Measurements from ENCODE around the gene FAM98C. TPM values are rescaled to one million over a fixed set of nuclear protein-coding genes. Genes with fewer than 3 reads are reported as not detected.
"Not testable (repeated sequence)": the region's sequence is repeated elsewhere in the genome, so short reads cannot be mapped to it uniquely, and the experiment has no call there.

Gene FAM98C
- total and polyA plus RNA-seq, 9 donors: 7.8 to 23.7 (median 18.8) TPM

DNA sequence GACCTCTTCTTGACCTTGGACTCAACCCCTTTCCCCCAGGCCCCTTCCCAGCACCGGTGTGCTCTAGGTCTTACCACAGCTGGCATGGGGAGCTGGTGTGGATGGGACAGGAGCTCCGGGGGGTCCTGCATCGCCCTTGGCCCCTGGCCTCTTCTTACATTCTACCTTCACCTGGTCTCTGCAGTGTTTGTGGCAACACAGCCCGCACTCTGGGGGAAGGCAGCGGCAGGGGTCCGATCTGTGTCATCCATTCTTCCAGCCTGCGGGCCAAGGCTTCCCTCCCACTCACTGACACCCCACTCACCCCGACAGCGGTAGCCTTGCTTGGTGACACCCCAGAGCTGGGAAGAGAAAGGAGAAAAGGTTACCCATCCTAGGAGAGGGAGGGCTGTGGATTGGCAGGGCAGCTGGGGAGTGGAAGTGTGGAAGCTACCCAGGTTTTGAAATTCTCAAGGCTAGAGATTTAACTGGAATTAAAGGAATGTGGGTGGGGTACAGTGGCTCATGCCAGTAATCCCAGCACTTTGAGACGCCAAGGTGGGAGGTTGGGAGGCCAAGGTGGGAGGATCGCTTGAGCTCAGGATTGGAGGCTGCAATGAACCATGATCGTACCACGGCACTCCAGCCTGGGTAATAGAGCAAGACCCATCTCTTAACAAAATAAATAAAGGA lies 8.3 kb downstream of the FAM98C start:
- Histone ChIP-seq H3K4me3 (no peak overlapping the region), H3K4me1 (ENCODE audit: insufficient read depth) (no peaks in the 10 kb centered on the region), H3K27ac (no peak overlapping the region), H3K9me3 (no peaks in the 10 kb centered on the region), H3K36me3 (no peaks in the 10 kb centered on the region), H3K27me3 (no peaks in the 10 kb centered on the region)
- intact Hi-C loops (cut with DNase I): no loop called here
- WGBS, 3 donors: 44 to 68% (median 54%) methylated on average over 13 of the region's 13 CpGs
- no peak for DNase-seq
- TF ChIP-seq, protein P1, sequence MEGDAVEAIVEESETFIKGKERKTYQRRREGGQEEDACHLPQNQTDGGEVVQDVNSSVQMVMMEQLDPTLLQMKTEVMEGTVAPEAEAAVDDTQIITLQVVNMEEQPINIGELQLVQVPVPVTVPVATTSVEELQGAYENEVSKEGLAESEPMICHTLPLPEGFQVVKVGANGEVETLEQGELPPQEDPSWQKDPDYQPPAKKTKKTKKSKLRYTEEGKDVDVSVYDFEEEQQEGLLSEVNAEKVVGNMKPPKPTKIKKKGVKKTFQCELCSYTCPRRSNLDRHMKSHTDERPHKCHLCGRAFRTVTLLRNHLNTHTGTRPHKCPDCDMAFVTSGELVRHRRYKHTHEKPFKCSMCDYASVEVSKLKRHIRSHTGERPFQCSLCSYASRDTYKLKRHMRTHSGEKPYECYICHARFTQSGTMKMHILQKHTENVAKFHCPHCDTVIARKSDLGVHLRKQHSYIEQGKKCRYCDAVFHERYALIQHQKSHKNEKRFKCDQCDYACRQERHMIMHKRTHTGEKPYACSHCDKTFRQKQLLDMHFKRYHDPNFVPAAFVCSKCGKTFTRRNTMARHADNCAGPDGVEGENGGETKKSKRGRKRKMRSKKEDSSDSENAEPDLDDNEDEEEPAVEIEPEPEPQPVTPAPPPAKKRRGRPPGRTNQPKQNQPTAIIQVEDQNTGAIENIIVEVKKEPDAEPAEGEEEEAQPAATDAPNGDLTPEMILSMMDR (IDR thresholded peaks at IDR 0.05): no peak
- TF ChIP-seq EP300 (IDR thresholded peaks at IDR 0.05) (no peak), POLR2A (IDR thresholded peaks at IDR 0.05) (no peak)

- H3K36me3 ChIP-seq; H3K4me1 ChIP-seq (ENCODE audit: insufficient read depth); H3K27me3 ChIP-seq; DNase-seq; H3K4me3 ChIP-seq; H3K27ac ChIP-seq; intact Hi-C loops (cut with DNase I); H3K9me3 ChIP-seq: not testable (repeated sequence)
- WGBS, 3 donors: 86 to 87% (median 86%) methylated on average over 5 of the region's 5 CpGs
These were observed 9.0 kb downstream of the FAM98C start for GRCh38 chr19:38411898-38412297.

DNA sequence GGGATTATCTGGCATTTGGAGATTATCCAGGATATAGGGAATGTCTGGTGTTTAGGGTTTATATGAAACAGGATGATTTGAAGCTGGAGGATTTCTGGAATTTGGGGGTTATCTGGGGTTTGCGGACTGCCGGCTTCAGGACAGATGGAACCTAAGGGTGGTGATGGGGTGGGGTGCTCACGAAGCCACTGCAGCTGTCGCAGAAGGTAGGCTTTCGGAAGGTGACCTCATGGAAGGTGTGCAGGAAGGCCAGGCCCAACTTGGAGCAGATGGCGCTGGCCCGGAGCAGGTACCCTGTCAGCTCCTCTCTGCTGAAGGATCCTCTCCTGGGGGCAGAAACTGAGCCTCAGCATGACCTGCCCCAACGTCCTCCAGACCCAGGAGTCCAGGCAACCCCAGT lies 9.6 kb downstream of the FAM98C start:
- no peak for DNase-seq
- H3K9me3 ChIP-seq: no peaks in the 10 kb centered on the region
- H3K4me3 ChIP-seq: no peak overlapping the region
- no peaks in the 10 kb centered on the region for H3K4me1 ChIP-seq (ENCODE audit: insufficient read depth)
- H3K36me3 ChIP-seq: no peaks in the 10 kb centered on the region
- TF ChIP-seq POLR2A (IDR thresholded peaks at IDR 0.05) (no peak), EP300 (IDR thresholded peaks at IDR 0.05) (no peak)
- TF ChIP-seq, protein P1 (IDR thresholded peaks at IDR 0.05): no peak
- no peaks in the 10 kb centered on the region for H3K27me3 ChIP-seq
- no peak overlapping the region for H3K27ac ChIP-seq
- intact Hi-C loops (cut with DNase I): no loop called here
- WGBS, 3 donors: 80 to 85% (median 83%) methylated on average over 8 of the region's 8 CpGs

DNA sequence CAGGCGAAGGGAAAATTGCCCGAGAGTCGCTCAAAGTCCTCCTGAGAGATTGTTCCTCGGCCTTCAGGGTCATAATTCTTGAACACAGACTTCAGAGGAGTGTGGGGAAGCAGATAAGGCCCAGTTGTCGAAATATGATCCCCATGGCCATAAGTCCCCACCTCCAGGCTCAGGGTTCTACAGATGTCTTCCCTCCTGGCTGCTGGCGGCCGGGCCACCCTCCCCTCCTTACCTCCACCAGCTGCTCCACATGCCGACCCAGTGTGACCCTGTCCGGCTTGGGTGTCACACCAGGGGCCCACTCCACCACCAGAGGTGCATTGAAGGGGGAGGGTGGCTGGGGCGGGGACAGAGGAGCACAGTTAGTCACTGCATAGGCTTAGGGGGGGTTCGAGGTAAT lies 10.1 kb downstream of the FAM98C start:
- H3K27ac ChIP-seq: no peak overlapping the region

GRCh38 chr19:38413416-38413815 lies 10.5 kb downstream of the FAM98C start:
- 70 to 77% (median 73%) methylated on average over 5 to 6 of the region's 6 CpGs for WGBS, 3 donors
- no peak for DNase-seq
- TF ChIP-seq POLR2A (IDR thresholded peaks at IDR 0.05) (no peak), EP300 (IDR thresholded peaks at IDR 0.05) (no peak)
- TF ChIP-seq, protein P1 (IDR thresholded peaks at IDR 0.05): no peak

More for the DNA sequence above, 10.1 kb downstream of the FAM98C start:
- no peak for DNase-seq
- Histone ChIP-seq H3K4me3 (no peak overlapping the region), H3K36me3 (no peaks in the 10 kb centered on the region), H3K4me1 (ENCODE audit: insufficient read depth) (peaks cover under 1% of the 10 kb centered on the region), H3K9me3 (no peaks in the 10 kb centered on the region), H3K27me3 (no peaks in the 10 kb centered on the region)
- TF ChIP-seq EP300 (IDR thresholded peaks at IDR 0.05) (no peak), POLR2A (IDR thresholded peaks at IDR 0.05) (no peak)
- TF ChIP-seq, protein P1 (IDR thresholded peaks at IDR 0.05): no peak
- intact Hi-C loops (cut with DNase I): no loop called here
- 37 to 55% (median 50%) methylated on average over 11 of the region's 11 CpGs for WGBS, 3 donors

More at GRCh38 chr19:38413416-38413815, 10.5 kb downstream of the FAM98C start:
- Histone ChIP-seq H3K9me3 (no peaks in the 10 kb centered on the region), H3K27me3 (no peaks in the 10 kb centered on the region), H3K27ac (no peak overlapping the region), H3K4me1 (ENCODE audit: insufficient read depth) (peaks cover 3% of the 10 kb centered on the region), H3K36me3 (no peaks in the 10 kb centered on the region), H3K4me3 (no peak overlapping the region)
- intact Hi-C loops (cut with DNase I): no loop called here
